ENCODE results near the gene NFIB.

DNA sequence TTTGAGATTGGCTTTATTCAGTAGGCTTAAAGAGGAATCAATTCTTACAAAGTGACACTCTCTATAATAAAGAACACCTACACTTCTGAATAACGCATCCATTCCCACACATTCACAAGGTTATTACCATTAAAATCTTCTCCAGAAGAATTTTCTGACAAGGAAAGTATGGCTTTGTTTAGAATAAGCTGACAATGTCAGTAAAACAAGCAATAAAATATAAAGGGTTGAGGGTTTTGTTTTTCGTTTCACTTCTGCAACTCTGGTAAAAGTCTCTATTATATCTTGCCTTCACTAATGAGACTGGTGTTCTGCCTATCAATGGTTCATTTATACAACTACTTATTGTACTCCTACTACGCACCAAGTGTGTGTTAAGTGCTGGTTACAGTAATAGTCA lies 169.7 kb downstream of the NFIB start:
- TF ChIP-seq CREB1 (CRISPR knock-in tag; IDR thresholded peaks at IDR 0.05), result no peak
- TF ChIP-seq, protein P1, sequence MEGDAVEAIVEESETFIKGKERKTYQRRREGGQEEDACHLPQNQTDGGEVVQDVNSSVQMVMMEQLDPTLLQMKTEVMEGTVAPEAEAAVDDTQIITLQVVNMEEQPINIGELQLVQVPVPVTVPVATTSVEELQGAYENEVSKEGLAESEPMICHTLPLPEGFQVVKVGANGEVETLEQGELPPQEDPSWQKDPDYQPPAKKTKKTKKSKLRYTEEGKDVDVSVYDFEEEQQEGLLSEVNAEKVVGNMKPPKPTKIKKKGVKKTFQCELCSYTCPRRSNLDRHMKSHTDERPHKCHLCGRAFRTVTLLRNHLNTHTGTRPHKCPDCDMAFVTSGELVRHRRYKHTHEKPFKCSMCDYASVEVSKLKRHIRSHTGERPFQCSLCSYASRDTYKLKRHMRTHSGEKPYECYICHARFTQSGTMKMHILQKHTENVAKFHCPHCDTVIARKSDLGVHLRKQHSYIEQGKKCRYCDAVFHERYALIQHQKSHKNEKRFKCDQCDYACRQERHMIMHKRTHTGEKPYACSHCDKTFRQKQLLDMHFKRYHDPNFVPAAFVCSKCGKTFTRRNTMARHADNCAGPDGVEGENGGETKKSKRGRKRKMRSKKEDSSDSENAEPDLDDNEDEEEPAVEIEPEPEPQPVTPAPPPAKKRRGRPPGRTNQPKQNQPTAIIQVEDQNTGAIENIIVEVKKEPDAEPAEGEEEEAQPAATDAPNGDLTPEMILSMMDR (IDR thresholded peaks at IDR 0.05), result no peak
- no peak for TF ChIP-seq ZNF396 (CRISPR knock-in tag; IDR thresholded peaks at IDR 0.05; ENCODE audit: borderline replicate concordance)
- no peak for TF ChIP-seq NFYB (CRISPR knock-in tag; conservative IDR thresholded peaks at IDR 0.05; ENCODE audit: low read depth)
- TF ChIP-seq, protein P2, sequence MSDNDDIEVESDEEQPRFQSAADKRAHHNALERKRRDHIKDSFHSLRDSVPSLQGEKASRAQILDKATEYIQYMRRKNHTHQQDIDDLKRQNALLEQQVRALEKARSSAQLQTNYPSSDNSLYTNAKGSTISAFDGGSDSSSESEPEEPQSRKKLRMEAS (CRISPR knock-in tag; IDR thresholded peaks at IDR 0.05), result no peak
